Left lung (tissue), 10 donors: ENCODE measurements around the gene WWP2. TPM values are rescaled to one million over a fixed set of nuclear protein-coding genes. Genes with fewer than 3 reads are reported as not detected.

ENCODE experiments used
- ATAC-seq: fragments of 200-7000 bp; cut with Tn5 transposase; one replicate; pipeline ENCODE4 v1.9.1; 2020; ENCODE audit warnings: moderate library complexity
- DNase-seq, 4 donors: peaks; one replicate each; pipeline ENCODE4 v3.0.0-alpha.2; 2013 to 2020
- H3K27ac ChIP-seq, 2 donors: fragments of 200-600 bp; sonication (generic) in 1 of 2; one replicate each; pipeline versions ENCODE4 v1.5.0 to v1.8.0; 2020 to 2021
- H3K27me3 ChIP-seq, 2 donors: fragments of 200-600 bp; sonication (generic) in 1 of 2; one replicate each; pipeline versions ENCODE4 v1.5.0 to v1.8.0; 2020 to 2021
- H3K36me3 ChIP-seq, 2 donors: fragments of 200-600 bp; sonication (generic) in 1 of 2; one replicate each; pipeline versions ENCODE4 v1.5.0 to v1.8.0; 2020 to 2021
- H3K4me1 ChIP-seq, 2 donors: fragments of 200-600 bp; one replicate each; pipeline ENCODE4 v1.8.0; 2021
- H3K4me3 ChIP-seq, 2 donors: fragments of 200-600 bp; sonication (generic) in 1 of 2; one replicate each; pipeline versions ENCODE4 v1.5.0 to v1.8.0; 2020 to 2021; ENCODE audit warnings: mild to moderate bottlenecking in 1 of 2
- H3K9me3 ChIP-seq, 2 donors: fragments of 200-600 bp; sonication (generic) in 1 of 2; one replicate each; pipeline versions ENCODE4 v1.5.0 to v1.8.0; 2020 to 2021
- CTCF ChIP-seq, 2 donors: fragments of 200-600 bp; sonication (generic) in 1 of 2; IDR thresholded peaks; one replicate each; pipeline versions ENCODE4 v1.5.0 to v1.8.0; 2021; ENCODE audit warnings: antibody characterized with exemption in 2 of 2
- intact Hi-C, 2 donors: fragments of 100-400 bp; cut with DNase I; formaldehyde crosslinking; loops; one replicate each; pipeline versions ENCODE4 v1.11.2 to v1.14.2; 2022
- polyA plus RNA-seq, 6 donors: library from polyadenylated mRNA; unstranded; fragments of 120-200 nt; gene quantifications; one replicate each; pipeline ENCODE4 v1.2.1, GENCODE V29; 2013; ENCODE audit not compliant: insufficient read length in 6 of 6
- total RNA-seq, 2 donors: library from RNA; stranded (reverse); fragmentation: NEBNext Ultra II Directional; extraction: Animal tissue kit (Norgen Biotek cat#: 25700); gene quantifications; one replicate each; pipeline ENCODE4 v1.2.1, GENCODE V29; 2021
- donor health status: DM: no; HTN: yes; CAD: no.
- donor health status: DM: no; HTN: no; CAD: no.

The WWP2 gene
- total and polyA plus RNA-seq, 8 donors: 30.2 to 73.0 (median 34.6) TPM

- H3K4me1 ChIP-seq: no peaks in the 10 kb centered on the region
- H3K9me3 ChIP-seq: no peaks in the 10 kb centered on the region
- intact Hi-C loops: loop anchor here in 1 of 2 donors (5.0 kb wide), 1 partner anchor 128 kb away; no protein-coding TSS in a partner anchor
- H3K4me3 ChIP-seq: no peak overlapping the region
- ATAC-seq (no peak), DNase-seq (no peak)
- no peaks in the 10 kb centered on the region for H3K27me3 ChIP-seq
- H3K36me3 ChIP-seq: peaks cover 0 to 58% of the 10 kb centered on the region in 2 donors
- peak overlapping the region in 1 of 2 donors; percentile 33 for H3K27ac ChIP-seq
- no peak for TF ChIP-seq CTCF (IDR thresholded peaks at IDR 0.05)
Measured at GRCh38 chr16:69925311-69925710, 163.2 kb downstream of the WWP2 start.

GRCh38 chr16:69926241-69926640 lies 164.1 kb downstream of the WWP2 start:
- no peak overlapping the region for H3K27ac ChIP-seq
- intact Hi-C loops: loop anchor here in 1 of 2 donors (5.0 kb wide), 1 partner anchor 129 kb away; no protein-coding TSS in a partner anchor
- no peak for DNase-seq
- H3K27me3 ChIP-seq: no peaks in the 10 kb centered on the region
- H3K4me1 ChIP-seq: no peaks in the 10 kb centered on the region
- H3K36me3 ChIP-seq: peaks cover 0 to 62% of the 10 kb centered on the region in 2 donors
- no peak for ATAC-seq
- no peak overlapping the region for H3K4me3 ChIP-seq
- TF ChIP-seq CTCF (IDR thresholded peaks at IDR 0.05): no peak
- H3K9me3 ChIP-seq: no peaks in the 10 kb centered on the region

GRCh38 chr16:69927056-69927757 lies 165.1 kb downstream of the WWP2 start:
- intact Hi-C loops: loop anchor here in 1 of 2 donors (5.0 kb wide), 1 partner anchor 130 kb away; no protein-coding TSS in a partner anchor
- Histone ChIP-seq H3K27ac (peak overlapping the region in 1 of 2 donors; percentile 33), H3K4me3 (no peak overlapping the region), H3K27me3 (no peaks in the 10 kb centered on the region), H3K36me3 (peaks cover 0 to 66% of the 10 kb centered on the region in 2 donors), H3K4me1 (no peaks in the 10 kb centered on the region), H3K9me3 (no peaks in the 10 kb centered on the region)
- peak; percentile 44 for ATAC-seq
- TF ChIP-seq CTCF (IDR thresholded peaks at IDR 0.05): no peak
- peak in 3 of 4 donors; percentile 51 to 54 (median 51) for DNase-seq

GRCh38 chr16:69928856-69929400 lies 166.8 kb downstream of the WWP2 start:
- ATAC-seq: no peak
- Histone ChIP-seq H3K4me3 (no peak overlapping the region), H3K36me3 (peaks cover 0 to 82% of the 10 kb centered on the region in 2 donors), H3K9me3 (no peaks in the 10 kb centered on the region), H3K4me1 (no peaks in the 10 kb centered on the region), H3K27me3 (no peaks in the 10 kb centered on the region), H3K27ac (no peak overlapping the region)
- intact Hi-C loops: loop anchor here in 1 of 2 donors (5.0 kb wide), 1 partner anchor 132 kb away; no protein-coding TSS in a partner anchor
- TF ChIP-seq CTCF (IDR thresholded peaks at IDR 0.05): no peak
- no peak for DNase-seq

GRCh38 chr16:69929480-69929879 lies 167.3 kb downstream of the WWP2 start:
- Histone ChIP-seq H3K9me3 (no peaks in the 10 kb centered on the region), H3K36me3 (peaks cover 0 to 85% of the 10 kb centered on the region in 2 donors), H3K4me3 (no peak overlapping the region), H3K4me1 (no peaks in the 10 kb centered on the region), H3K27me3 (no peaks in the 10 kb centered on the region), H3K27ac (no peak overlapping the region)
- DNase-seq (no peak), ATAC-seq (no peak)
- intact Hi-C loops: loop anchor here in 1 of 2 donors (5.0 kb wide), 1 partner anchor 132 kb away; no protein-coding TSS in a partner anchor
- no peak for TF ChIP-seq CTCF (IDR thresholded peaks at IDR 0.05)
